K562 (cell line): ENCODE results near the gene ENO2. TPM values are rescaled to one million over a fixed set of nuclear protein-coding genes. Genes with fewer than 3 reads are reported as not detected.

Experiments used
- CBX3 ChIP-seq, 2 experiments: IDR thresholded peaks; 1 replicate in 1 of 2; 2 replicates in 1 of 2; pipeline ENCODE4 v1.6.1; 2012; ENCODE audit warnings: inconsistent platforms in 2 of 2, low read length in 2 of 2, borderline replicate concordance in 1 of 2, control low read depth in 1 of 2
- NUFIP1 ChIP-seq: fragments of 450-650 bp; IDR thresholded peaks from 2 replicates; pipeline ENCODE4 v1.6.1; 2018; ENCODE audit not compliant: partially characterized antibody
- SMC3 ChIP-seq: conservative IDR thresholded peaks from 2 replicates; pipeline ENCODE4 v1.6.1; 2011; ENCODE audit warnings: low read depth, low read length, improper control_type of control experiment; ENCODE audit not compliant: insufficient read depth
- YY1 ChIP-seq, 3 experiments: IDR thresholded peaks; 2 replicates each; pipeline ENCODE4 v1.6.1; 2011; ENCODE audit warnings: low read length in 2 of 3, mild to moderate bottlenecking in 2 of 3, moderate library complexity in 2 of 3, borderline replicate concordance in 1 of 3, control low read depth in 1 of 3, low read depth in 1 of 3; ENCODE audit not compliant: insufficient read depth in 3 of 3, insufficient replicate concordance in 2 of 3, control insufficient read depth in 1 of 3, insufficient read length in 1 of 3; ENCODE audit errors: extremely low read depth in 1 of 3
- polyA plus RNA-seq, 8 experiments: library from polyadenylated mRNA; depleted of rRNA in 4 of 8; stranded (reverse) in 5 of 8; unstranded in 3 of 8; fragments of >200 nt; fragmentation: Nextera tagmentation in 2 of 8; fragmentation: Illumina TruSeq in 1 of 8; extraction: Ambion mirVana in 2 of 8; extraction: Trizol in 1 of 8; gene quantifications; 2 replicates each; pipeline versions ENCODE4 v1.2.1 to v1.2.3, GENCODE V29; 2011 to 2014; ENCODE audit warnings: inconsistent platforms in 1 of 8, missing spikeins in 1 of 8
- total RNA-seq, 7 experiments: library from RNA; depleted of rRNA in 6 of 7; stranded (reverse); fragments of >200 nt in 6 of 7; fragmentation: Illumina TruSeq in 2 of 7; extraction: Trizol in 2 of 7; gene quantifications; 2 replicates each; pipeline versions ENCODE4 v1.2.1 to v1.2.3, GENCODE V29; 2011 to 2021; ENCODE audit warnings: low replicate concordance in 1 of 7
- TF ChIP-seq, protein P1 (sequence below): sonication (generic); formaldehyde crosslinking; IDR thresholded peaks from 2 replicates; pipeline ENCODE4 v1.8.0; 2022; ENCODE audit warnings: mild to moderate bottlenecking, low read depth, missing genetic modification reagents

The ENO2 gene
- total and polyA plus RNA-seq, 9 of the 15 experiments (the other 6 are each of a cell fraction or from before 2014, with no cell fraction given): 10.9 to 43.3 (median 21.0) TPM

DNA sequence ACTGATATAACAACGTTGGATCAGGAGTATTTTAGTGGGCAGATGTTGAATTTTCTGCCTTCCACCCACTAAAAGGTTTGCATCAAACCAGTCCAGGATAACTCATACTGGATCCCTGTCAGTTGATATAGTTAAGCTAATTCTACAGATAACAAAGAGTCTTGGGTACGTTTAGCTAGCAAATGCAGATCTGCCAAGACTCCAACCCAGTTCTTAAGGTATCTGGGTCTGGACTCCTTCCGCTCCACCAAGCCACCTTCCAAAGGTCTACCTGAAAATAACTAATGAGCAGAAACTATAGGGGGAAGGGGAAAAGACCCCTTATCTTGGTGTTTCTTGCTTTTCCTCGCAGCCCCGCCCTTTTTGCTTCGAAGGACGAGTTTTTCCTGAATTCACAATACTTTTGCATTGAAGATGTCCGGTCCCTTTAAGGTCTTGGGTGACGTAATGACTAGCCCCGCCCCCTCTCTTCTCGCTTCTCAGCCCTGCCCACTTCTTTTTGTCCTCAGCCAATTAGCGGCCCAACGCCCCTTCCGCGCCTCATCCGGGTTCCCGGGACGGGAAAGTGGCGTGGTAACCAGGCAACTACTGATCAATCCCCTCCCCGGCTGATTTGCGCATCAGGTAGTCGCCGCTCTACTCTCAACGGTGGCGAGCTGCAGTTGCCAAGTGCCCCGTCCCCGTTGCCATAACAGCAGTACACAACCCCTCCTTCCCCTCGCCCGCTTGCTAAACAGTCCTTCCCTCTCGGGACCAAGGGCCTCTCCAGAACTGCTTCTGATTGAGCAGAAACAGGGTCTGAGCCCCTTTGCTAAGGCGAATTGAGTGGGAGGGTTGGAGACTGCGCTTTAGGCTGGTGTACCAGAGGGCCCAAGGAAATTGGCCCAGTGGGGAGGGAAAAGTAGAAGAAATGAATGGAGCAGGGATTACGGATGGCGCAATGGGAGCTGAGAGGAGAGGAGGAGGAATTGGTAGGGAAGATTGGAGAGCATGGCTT lies 9.8 kb upstream of the ENO2 start, which contains the start of gene LRRC23 (continued):
- TF ChIP-seq SMC3 (no peak), NUFIP1 (no peak), CBX3 (IDR thresholded peaks at IDR 0.05; ENCODE audit: borderline replicate concordance in 1 of 2, low read length in 2 of 2) (no peak), YY1 (IDR thresholded peaks at IDR 0.05; ENCODE audit: borderline replicate concordance in 1 of 3, control insufficient read depth in 1 of 3, extremely low read depth in 1 of 3, insufficient read depth in 3 of 3, insufficient read length in 1 of 3, insufficient replicate concordance in 2 of 3, low read depth in 1 of 3, low read length in 2 of 3) (no peak)
- TF ChIP-seq, protein P1, sequence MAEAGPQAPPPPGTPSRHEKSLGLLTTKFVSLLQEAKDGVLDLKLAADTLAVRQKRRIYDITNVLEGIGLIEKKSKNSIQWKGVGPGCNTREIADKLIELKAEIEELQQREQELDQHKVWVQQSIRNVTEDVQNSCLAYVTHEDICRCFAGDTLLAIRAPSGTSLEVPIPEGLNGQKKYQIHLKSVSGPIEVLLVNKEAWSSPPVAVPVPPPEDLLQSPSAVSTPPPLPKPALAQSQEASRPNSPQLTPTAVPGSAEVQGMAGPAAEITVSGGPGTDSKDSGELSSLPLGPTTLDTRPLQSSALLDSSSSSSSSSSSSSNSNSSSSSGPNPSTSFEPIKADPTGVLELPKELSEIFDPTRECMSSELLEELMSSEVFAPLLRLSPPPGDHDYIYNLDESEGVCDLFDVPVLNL: no peak
